Muscle of leg (tissue), 11 donors: ENCODE measurements around the gene COBL. TPM values are rescaled to one million over a fixed set of nuclear protein-coding genes. Genes with fewer than 3 reads are reported as not detected.

Experiments used
- DNase-seq: peaks from one replicate; pipeline ENCODE4 v3.0.0; 2013
- H3K27ac ChIP-seq: one replicate; pipeline ENCODE4 v1.5.1; 2013; ENCODE audit warnings: mild to moderate bottlenecking, low read length, control low read depth
- H3K27me3 ChIP-seq: one replicate; pipeline ENCODE4 v1.6.1; 2013; ENCODE audit warnings: low read length; ENCODE audit not compliant: control insufficient read depth, insufficient read depth
- H3K36me3 ChIP-seq: one replicate; pipeline ENCODE4 v1.6.1; 2013; ENCODE audit warnings: low read length; ENCODE audit not compliant: control insufficient read depth, insufficient read depth
- H3K4me1 ChIP-seq: one replicate; pipeline ENCODE4 v1.6.1; 2013; ENCODE audit warnings: low read length; ENCODE audit not compliant: control insufficient read depth, insufficient read depth
- H3K4me3 ChIP-seq: one replicate; pipeline ENCODE4 v1.5.1; 2013; ENCODE audit warnings: low read length, control low read depth
- H3K9me3 ChIP-seq: replicated peaks from 2 replicates; pipeline ENCODE4 v1.6.1; 2013; ENCODE audit warnings: low read depth, low read length; ENCODE audit not compliant: control insufficient read depth
- WGBS: methylation state at CpG from one replicate; pipeline ENCODE4 v1.1.5; 2013; ENCODE audit warnings: missing lambda C conversion rate; ENCODE audit not compliant: insufficient coverage; 5-methylcytosine and 5-hydroxymethylcytosine counted together
- polyA plus RNA-seq, 8 donors: library from polyadenylated mRNA; unstranded; fragments of 120-200 nt; gene quantifications; one replicate each; pipeline versions ENCODE4 v1.2.1 to v1.2.3, GENCODE V29; 2013; ENCODE audit warnings: inconsistent platforms in 1 of 8, low replicate concordance in 1 of 8; ENCODE audit not compliant: insufficient read length in 8 of 8, insufficient read depth in 1 of 8
- total RNA-seq: library from RNA; stranded (reverse); fragments of 120-200 nt; gene quantifications from one replicate; pipeline ENCODE4 v1.2.4, GENCODE V29; 2013

Gene COBL
- total and polyA plus RNA-seq, 9 donors, result 60.6 to 122 (median 94.2) TPM

DNA sequence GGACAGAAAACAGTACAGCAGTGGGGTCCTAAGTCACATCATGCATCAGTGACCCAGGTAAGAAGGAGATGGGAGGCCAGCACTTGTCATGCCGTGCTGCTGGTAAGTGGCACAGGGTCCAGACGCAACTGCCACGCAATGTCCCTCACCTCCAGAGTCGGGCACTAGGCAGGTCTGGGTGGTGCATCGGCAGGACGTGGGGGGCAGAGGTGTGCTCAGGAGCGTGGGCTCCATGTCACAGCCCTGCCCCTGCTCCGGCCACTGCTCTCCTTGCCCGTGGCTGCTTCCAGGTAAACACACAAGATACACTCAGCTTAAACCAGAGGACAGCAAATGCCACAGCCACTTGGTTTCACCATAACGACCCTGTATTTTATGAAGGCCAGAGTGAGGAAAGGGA is 47.3 kb downstream of the COBL start:
- H3K27me3 ChIP-seq, result no peaks in the 10 kb centered on the region
- H3K27ac ChIP-seq, result no peak overlapping the region
- no peak overlapping the region for H3K4me3 ChIP-seq
- WGBS, result 88% methylated on average over 9 of the region's 10 CpGs
- no peak for DNase-seq
- peaks cover 4% of the 10 kb centered on the region for H3K4me1 ChIP-seq
- no peaks in the 10 kb centered on the region for H3K9me3 ChIP-seq
- H3K36me3 ChIP-seq, result no peaks in the 10 kb centered on the region

DNA sequence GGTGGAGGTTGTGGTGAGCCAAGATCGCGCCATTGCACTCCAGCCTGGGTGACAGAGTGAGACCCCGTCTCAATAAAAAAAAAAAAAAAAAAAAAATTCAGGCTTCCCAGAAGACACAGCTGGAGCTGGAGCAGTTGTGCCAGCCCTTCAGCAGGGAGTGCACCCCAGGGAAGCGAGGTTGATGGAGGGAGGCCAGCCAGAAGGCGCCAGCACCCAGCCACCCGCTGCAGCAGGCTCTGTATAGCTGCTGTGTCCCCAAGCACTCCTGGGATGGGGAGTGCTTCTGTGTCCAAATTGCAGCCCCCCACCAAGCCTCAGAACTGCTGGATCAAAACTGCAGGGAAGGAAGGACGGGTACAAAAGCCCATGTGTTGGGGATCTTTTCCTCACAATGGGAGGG is 47.8 kb downstream of the COBL start:
- no peak for DNase-seq
- H3K4me3 ChIP-seq, result no peak overlapping the region
- no peak overlapping the region for H3K27ac ChIP-seq
- no peaks in the 10 kb centered on the region for H3K36me3 ChIP-seq
- H3K27me3 ChIP-seq, result no peaks in the 10 kb centered on the region
- peaks cover 4% of the 10 kb centered on the region for H3K4me1 ChIP-seq
- H3K9me3 ChIP-seq, result no peaks in the 10 kb centered on the region
- WGBS, result 81% methylated on average over 4 of the region's 7 CpGs

DNA sequence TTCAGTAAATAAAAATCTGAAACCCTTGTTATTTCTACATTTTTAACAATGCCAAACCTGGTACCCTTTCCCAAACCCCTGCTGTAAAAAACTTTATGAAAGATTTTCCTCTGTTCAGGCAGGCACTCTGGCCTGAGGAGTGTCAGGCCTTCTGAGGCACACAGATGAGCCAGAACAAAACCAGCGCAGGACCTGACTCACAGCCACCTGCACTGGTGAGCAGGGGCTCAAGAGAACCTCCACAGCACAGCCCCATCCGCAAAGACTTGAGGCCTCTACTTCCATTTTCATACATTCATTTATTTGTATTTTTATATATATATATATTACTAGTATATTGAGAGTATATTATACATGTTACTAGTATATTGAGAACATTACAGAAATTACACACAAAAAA is 49.4 kb downstream of the COBL start:
- Histone ChIP-seq H3K36me3 (no peaks in the 10 kb centered on the region), H3K27me3 (no peaks in the 10 kb centered on the region), H3K4me1 (peaks cover 4% of the 10 kb centered on the region), H3K4me3 (no peak overlapping the region), H3K27ac (no peak overlapping the region), H3K9me3 (no peaks in the 10 kb centered on the region)
- no peak for DNase-seq
- no CpG with 5 or more reads among the region's 2 CpGs for WGBS

DNA sequence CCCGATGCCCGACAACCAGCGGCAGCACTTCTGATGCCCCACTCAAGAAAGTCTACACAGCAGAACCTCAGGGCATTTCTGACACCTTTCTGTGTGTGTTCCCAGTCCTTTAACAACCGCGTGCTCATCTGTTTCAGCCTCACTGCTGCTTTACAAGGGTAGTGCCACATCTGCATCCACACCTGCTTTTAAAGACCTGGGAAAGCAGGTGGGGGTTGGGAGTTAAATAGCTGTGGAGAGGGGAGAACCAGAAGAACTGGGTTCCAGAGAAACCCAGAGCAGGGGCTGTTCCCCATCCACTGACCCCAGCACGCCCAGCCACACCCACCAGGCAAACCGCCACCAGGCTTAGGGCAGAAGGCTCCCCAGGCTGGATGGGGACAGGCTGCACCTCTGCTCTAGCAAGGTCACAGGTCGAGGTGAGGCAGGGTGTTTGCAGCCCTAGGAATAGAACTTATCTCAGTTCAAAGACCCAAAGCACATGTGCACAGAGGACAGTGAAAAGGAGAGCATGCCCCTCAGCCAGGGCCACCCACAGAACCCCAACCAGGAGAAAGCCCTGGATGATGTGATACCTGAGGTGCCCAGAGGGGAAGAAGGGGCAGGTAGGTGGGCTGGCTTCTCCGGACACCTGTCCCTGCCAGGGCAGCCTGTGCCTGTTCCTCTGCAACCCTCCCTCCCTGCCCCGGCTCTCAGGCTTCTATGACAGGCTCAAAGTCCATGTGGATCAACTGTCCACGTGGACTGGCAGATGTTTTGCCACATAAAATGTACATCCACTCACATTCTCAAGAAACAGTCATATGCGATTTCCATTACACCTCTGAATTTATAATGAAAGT is 51.3 kb downstream of the COBL start:
- Histone ChIP-seq H3K4me3 (no peak overlapping the region), H3K36me3 (no peaks in the 10 kb centered on the region), H3K27ac (no peak overlapping the region), H3K9me3 (no peaks in the 10 kb centered on the region), H3K27me3 (no peaks in the 10 kb centered on the region), H3K4me1 (peaks cover 10% of the 10 kb centered on the region)
- WGBS, result 85% methylated on average over 8 of the region's 12 CpGs
- DNase-seq, result no peak

DNA sequence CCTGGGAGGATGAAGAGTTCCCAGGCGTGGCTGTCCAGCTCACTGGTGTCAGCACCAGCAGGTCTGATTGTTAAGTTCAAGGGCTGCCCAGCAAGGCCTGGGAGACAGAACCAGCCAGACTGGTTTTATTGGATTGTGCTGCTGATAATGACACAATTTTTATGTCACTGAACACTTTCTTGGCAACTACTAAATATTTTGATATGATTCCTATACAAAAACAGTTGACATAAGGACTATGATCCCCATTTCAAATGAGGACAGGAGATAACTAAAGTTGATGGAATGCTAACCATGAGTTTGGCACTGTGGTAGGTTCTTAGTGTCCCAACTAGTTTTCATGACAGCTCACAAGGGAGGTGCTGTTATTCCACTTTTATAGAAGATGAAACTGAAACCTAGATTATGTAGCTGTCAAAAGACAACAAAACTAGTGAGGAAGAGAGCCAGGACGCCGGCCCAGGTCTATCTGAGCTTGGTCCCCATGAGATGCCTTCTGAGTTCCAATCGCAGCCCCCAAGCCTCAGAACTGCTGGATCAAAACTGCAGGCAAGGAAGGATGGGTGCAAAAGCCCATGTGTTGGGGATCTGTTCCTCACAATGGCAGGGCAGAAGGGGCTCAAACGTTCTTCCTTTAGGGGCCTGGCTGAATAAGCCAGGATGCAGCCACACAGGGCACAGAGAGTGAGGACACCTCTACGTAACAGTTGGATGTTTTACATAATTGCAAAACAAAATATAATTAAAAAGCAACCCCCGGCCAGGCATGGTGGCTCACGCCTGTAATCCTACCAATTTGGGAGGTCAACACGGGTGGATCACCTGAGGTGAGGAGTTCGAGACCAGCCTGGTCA is 52.8 kb downstream of the COBL start:
- Histone ChIP-seq H3K4me3 (no peak overlapping the region), H3K9me3 (no peaks in the 10 kb centered on the region), H3K27me3 (no peaks in the 10 kb centered on the region), H3K27ac (no peak overlapping the region), H3K36me3 (no peaks in the 10 kb centered on the region), H3K4me1 (peaks cover 12% of the 10 kb centered on the region)
- WGBS, result 84% methylated on average over 7 of the region's 10 CpGs
- no peak for DNase-seq

DNA sequence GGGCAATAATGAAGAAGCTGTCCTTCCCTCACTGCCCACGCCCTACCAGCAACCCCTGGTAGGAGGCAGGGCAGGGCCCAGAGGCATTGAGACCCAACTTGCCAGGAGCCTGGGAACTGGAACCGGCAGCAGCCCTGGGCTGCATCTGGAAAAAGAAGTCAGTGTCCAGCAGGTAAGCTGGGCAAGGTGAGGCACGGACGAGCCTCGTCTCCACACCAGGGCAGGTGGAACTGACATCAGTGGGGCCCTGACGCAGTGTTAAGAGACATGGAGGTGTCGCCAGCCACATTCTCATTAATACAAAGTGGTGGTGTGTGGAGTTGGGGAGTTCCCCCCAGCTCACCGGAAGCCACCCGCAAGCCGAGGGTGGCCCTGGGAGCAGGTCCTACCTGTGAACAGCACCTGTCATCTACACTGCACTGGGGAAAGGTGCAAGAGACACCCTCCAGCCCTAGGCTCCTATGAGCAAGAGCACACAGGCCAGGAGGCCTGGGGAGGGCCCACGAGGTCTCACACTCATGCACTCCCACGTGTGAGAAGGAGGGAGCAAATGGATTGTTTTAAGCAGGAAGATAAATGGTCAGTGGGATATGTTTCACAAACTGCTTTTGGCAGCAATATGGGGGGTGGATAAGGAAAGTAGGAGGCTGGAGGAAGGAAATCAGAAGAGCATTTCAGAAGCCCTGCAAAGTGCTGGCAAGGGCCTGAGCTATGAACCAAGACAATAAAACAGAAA is 53.6 kb downstream of the COBL start:
- Histone ChIP-seq H3K27ac (no peak overlapping the region), H3K4me1 (peaks cover 15% of the 10 kb centered on the region), H3K36me3 (no peaks in the 10 kb centered on the region), H3K27me3 (no peaks in the 10 kb centered on the region), H3K4me3 (no peak overlapping the region), H3K9me3 (no peaks in the 10 kb centered on the region)
- DNase-seq, result no peak
- WGBS, result 76% methylated on average over 8 of the region's 12 CpGs

DNA sequence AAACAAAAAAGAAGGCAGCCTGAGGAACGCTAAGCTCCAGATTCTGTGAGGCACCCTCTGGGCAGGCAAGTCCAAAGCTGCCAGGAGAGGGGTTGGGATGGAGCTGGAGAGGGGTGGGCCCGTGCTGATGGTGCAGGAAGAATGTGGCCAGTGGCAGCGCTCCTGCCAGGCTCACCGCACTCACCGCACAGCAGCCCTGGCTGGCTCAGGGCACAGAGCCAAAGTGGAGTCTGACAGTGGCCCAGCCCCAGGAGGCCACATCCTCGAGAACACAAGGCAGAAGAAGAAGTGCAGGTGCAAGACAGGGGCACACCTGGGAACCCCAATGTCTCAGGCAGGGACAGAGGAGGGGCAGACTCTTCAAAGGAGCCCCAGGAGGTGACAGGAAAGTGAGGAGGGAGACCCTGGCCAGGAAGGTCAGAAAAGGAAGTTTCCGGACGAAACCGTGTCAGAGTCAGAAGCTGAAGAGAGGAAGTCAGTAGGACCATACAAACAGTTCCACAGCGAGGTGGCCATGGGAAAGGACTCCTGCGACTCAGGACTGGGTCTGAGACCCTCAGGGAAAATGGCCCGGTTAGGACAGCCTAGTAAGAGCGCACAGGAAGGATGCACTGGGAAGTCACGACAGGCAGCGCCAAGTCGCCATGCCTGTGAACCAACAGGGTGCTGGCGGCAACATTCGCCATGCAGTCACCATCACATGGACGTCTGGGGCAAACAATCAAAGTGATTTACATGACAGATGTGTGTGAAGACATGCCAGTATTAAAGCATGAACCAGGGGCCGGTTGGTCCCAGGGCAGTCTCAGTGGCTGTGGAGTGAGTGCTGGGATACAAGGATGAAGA is 54.4 kb downstream of the COBL start:
- Histone ChIP-seq H3K27ac (no peak overlapping the region), H3K9me3 (no peaks in the 10 kb centered on the region), H3K4me1 (peaks cover 15% of the 10 kb centered on the region), H3K27me3 (no peaks in the 10 kb centered on the region), H3K4me3 (no peak overlapping the region), H3K36me3 (no peaks in the 10 kb centered on the region)
- 73% methylated on average over 20 of the region's 20 CpGs for WGBS
- DNase-seq, result no peak

DNA sequence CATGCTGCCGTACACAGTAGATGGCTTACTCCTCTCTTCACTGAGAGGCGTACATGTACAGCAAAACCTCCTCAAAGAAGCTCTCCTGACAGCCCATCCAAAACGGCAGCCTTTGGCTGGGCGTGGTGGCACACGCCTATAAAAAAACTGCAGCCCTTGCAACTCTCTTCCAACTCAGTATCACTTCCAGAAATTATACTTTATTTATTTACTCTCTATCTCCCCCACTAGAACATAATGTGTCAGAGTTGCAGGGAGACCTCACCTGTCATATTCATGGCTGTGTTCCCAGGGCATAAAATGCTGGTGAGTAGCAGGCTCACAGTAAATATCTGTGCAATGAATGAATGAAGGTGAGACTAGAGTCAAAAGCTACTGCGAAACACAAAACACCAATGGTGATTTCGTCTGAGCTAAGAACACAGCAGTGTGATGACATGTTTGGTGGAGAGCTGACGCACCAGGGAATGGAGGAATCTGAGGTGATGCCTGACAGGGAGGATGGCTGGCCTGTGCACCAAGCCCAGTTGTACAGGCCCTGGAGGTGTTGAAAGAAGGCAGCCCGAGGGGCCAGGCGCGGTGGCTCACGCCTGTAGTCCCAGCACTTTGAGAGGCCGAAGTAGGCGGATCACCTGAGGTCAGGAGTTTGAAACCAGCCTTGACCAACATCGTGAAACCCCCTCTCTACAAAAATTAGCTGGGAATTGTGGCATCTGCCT is 55.3 kb downstream of the COBL start:
- peaks cover 18% of the 10 kb centered on the region for H3K4me1 ChIP-seq
- WGBS, result 84% methylated on average over 6 of the region's 15 CpGs
- no peaks in the 10 kb centered on the region for H3K36me3 ChIP-seq
- H3K9me3 ChIP-seq, result no peaks in the 10 kb centered on the region
- no peak overlapping the region for H3K4me3 ChIP-seq
- DNase-seq, result no peak
- no peak overlapping the region for H3K27ac ChIP-seq
- H3K27me3 ChIP-seq, result no peaks in the 10 kb centered on the region

DNA sequence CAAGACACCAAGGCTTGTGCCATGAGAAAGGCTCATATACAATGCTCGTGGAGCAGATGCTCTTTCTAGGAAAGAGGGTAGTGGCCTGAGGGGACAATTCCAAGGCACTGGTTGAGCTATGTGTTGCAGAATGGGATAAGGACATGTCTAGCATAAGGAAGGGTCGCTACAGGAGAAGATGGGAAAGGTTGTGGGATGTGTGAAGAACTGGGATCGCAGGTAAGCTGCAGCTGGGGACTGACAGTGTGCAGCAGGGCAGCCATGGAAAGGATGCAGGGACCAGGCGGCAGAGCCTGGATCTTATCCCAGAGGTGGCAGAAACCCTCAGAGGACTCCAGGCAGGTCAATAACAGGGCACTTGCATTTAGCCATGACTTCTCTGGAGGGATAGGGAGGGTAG is 56.1 kb downstream of the COBL start:
- H3K27me3 ChIP-seq, result no peaks in the 10 kb centered on the region
- no peaks in the 10 kb centered on the region for H3K36me3 ChIP-seq
- 82% methylated on average over 4 of the region's 4 CpGs for WGBS
- H3K9me3 ChIP-seq, result no peaks in the 10 kb centered on the region
- peaks cover 21% of the 10 kb centered on the region for H3K4me1 ChIP-seq
- DNase-seq, result no peak
- no peak overlapping the region for H3K4me3 ChIP-seq
- no peak overlapping the region for H3K27ac ChIP-seq
